OCI-LY3 (cell line): ENCODE measurements around the gene RCOR2.

Experiments
- CTCF ChIP-seq: fragments of 200-600, 300-600 bp; sonication (generic); IDR thresholded peaks from 2 replicates; pipeline ENCODE4 v1.5.1; 2014; ENCODE audit warnings: antibody characterized with exemption, low read length, low read depth
- EZH2phosphoT487 ChIP-seq: fragments of 200-600 bp; shearing (Covaris generic); IDR thresholded peaks from 2 replicates; pipeline ENCODE4 v1.6.1; 2018; ENCODE audit warnings: antibody characterized with exemption, mixed run types, low read depth

- TF ChIP-seq CTCF = no peak
- TF ChIP-seq EZH2phosphoT487 = no peak
Measured at GRCh38 chr11:63888170-63889086, 28.5 kb downstream of the RCOR2 start.
